Right hindlimb (tissue), 1 donor: Measurements from ENCODE around the gene CYP2W1.
"Not testable (repeated sequence)": the region's sequence is repeated elsewhere in the genome, so short reads cannot be mapped to it uniquely, and the experiment has no call there.

ENCODE experiments used
- DNase-seq: peaks from one replicate; pipeline ENCODE4 v3.0.0-alpha.2; 2018

CYP2W1 gene

GRCh38 chr7:999149-999879 lies 16.3 kb downstream of the CYP2W1 start:
- no peak for DNase-seq

DNA sequence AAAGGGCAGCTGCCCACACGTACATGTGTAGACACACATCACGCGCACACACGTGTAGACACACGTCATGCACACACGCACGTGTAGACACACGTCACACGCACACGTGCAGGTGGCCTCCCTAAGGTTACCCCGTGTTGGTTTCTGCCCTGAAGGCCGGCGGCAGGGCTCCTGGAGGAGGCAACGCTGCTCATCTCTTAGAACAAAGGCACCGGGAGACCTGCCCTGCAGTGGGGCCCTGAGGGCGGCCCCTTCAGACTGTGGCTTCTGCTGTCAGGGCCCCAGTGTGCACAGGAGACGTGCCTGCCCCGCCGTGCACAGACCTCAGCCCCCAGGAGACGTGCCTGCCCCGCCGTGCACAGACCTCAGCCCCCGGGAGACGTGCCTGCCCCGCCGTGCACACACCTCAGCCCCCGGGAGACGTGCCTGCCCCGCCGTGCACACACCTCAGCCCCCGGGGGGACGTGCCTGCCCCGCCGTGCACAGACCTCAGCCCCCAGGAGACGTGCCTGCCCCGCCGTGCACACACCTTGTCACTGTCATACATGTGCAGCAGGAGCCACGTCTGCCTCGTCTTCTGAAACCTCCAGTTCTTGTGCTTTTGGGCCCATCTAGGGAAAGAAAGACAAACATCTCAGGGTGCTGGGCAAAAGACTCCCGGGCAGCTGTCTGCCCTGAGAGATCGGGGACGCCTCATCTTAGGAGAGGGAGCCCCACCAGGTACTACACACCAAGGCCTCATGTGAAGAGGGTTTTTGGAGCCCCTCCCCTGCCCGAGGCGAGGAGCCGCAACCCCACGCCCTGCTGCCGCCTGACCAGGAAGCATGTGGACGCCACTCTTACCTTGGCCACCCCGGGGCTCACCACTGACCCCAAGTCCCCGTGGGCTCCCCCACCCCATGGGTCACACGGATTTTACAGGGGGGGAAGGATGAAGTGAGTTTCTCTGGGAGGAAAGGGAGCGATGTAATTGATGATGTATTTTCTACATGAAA lies 17.3 kb downstream of the CYP2W1 start:
- DNase-seq, result no peak

- DNase-seq, result not testable (repeated sequence)
Measured at GRCh38 chr7:1001069-1001770, 18.2 kb downstream of the CYP2W1 start.

- not testable (repeated sequence) for DNase-seq
Measured at GRCh38 chr7:1002026-1002425, 19.0 kb downstream of the CYP2W1 start.

DNA sequence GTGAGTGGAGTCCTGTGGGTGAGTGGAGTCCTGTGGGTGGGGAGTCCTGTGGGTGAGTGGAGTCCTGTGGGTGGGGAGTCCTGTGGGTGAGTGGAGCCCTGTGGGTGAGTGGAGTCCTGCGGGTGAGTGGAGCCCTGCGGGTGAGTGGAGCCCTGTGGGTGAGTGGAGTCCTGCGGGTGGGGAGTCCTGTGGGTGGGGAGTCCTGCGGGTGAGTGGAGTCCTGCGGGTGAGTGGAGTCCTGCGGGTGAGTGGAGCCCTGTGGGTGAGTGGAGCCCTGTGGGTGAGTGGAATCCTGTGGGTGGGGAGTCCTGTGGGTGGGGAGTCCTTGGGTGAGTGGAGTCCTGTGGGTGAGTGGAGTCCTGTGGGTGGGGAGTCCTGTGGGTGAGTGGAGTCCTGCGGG lies 19.5 kb downstream of the CYP2W1 start:
- not testable (repeated sequence) for DNase-seq

DNA sequence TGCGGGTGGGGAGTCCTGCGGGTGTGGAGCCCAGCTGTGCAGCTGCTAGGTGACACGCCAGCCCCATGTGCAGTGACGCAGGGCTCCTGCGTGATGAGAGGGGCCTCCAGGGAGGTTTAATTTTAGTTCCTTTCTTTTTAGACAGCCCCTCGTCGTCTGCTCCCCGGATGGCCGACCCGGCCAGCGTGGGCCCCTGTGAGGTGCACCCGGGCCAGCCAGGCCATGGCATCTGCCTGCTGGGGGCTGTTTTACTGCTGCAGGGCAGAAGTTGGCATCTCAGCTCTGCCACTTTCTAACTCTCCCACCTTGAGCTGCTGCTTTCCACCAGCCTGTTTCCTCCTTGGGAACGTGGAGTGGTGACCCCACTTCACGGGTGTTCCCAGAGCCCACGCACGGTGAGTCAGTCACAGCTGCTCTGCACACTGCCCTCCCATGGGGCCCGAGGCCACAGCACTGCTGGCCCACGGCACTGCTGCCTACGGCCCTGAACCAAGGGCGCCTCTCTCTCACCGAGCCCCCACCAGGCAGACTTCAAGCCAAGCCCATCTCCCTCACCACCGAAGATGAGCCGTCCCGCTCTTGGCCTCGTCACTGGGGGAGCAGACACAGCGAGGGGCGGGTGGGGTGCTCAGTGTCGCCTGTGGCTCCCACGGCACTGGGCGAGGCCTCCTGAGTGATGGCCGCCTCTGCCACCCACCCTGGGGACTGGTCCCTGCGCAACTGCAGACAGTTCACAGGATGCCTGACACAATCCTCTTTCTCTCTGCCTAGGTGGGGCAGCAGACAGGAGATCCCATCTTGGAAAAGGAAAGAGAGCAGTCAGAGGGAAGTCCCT lies 21.3 kb downstream of the CYP2W1 start:
- DNase-seq, result no peak

GRCh38 chr7:1005303-1005702 lies 22.3 kb downstream of the CYP2W1 start:
- no peak for DNase-seq

GRCh38 chr7:1007901-1008300 lies 24.9 kb downstream of the CYP2W1 start:
- no peak for DNase-seq

GRCh38 chr7:1008733-1009363 lies 25.9 kb downstream of the CYP2W1 start:
- DNase-seq, result no peak

DNA sequence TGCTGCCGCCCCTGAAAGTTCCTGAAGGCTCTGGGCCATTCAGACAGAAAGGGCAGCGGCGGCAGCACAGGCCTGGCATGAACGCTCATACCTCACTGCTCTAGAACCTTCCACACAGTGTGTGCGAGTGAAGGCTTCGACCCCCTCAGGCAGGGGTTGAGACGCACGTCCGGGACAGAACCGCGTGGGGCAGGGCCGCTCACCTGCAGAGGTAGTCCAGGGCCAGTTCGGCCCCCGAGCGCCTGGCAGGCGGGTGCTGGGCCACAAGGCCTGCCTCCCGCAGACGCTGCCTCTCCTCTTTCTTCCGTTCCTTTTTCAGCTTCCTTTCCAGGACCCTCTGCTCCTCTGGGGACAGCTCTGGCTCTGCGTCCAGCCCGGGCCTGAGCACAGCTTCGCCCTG lies 26.8 kb downstream of the CYP2W1 start:
- DNase-seq, result no peak

DNA sequence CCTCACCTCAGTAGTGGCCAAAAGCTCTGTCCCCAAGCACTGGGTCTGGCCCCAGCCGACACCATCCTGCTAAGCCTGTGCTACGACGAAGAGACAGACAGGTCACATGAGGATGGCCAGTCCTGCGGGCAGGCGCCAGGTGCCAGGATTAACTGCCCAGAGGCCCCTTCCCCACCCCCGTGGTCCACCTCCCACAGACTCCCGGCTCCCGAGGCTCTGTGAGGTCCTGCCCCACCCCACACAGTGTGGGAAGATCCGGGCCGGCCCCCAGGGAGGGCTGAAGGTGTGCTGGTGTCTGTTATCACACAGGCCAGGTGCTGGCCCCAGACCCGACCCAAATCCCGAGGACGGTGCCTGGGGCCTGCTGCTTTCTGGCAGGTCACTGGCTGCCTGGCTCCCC lies 27.2 kb downstream of the CYP2W1 start:
- DNase-seq, result no peak

GRCh38 chr7:1011297-1012003 lies 28.5 kb downstream of the CYP2W1 start:
- no peak for DNase-seq

GRCh38 chr7:1012004-1012715 lies 29.2 kb downstream of the CYP2W1 start:
- DNase-seq, result no peak

DNA sequence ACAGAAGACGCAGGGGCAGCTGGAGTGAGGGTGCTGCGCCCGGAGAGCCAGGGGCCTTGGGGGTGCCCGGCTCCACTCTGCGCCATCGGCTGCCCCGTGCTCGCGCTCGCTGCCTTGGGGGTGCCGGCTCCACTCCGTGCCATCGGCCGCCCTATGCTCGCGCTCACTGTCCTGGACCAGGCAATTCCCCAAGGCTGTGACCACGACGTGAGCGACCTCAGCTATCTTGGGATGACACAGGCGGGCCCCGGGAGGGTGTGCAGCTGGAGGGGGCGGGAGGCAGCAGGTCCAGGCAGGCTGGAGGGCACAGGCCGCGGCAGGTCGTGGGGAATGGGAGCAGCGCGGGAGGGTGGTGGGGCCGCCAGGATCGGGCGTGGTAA lies 29.7 kb downstream of the CYP2W1 start:
- DNase-seq, result no peak

DNA sequence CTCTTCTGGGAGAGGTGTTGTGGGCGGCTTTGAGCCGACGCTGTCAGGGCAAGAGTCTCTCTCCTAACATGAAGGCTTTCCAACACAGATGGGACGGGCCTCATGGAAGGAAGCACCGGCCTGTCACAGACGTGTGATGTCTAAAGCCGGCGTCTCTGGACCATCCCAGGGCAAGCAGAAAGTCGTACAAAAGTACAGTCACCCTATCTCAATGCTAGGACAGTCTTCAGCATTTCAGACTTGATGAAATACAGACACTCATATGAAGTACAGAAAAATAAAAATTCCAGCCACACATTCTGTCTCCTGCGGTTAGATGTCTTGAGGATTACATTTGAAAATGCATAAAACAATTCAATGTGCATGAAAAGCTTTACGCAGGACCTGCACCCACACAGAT lies 30.6 kb downstream of the CYP2W1 start:
- DNase-seq, result no peak

DNA sequence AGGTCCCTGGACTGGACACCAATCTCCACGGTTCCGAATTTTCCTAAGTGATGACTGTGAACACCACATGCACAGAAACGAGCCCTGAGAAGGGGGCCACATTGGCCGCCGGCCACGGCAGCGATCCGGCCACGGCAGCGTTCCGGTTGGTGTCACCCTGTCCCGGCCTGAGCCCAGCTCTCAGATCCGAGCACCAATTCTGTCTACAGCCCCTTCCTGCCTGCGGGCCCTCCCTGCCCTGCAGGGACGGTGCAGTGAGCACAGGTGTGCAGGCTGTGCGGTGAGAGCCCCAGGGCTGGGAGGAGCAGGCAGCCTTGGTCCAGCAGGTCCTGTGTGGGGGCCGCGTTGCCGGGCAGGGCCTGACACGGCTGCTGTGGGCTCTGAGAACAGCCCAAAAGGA lies 31.7 kb downstream of the CYP2W1 start:
- no peak for DNase-seq

DNA sequence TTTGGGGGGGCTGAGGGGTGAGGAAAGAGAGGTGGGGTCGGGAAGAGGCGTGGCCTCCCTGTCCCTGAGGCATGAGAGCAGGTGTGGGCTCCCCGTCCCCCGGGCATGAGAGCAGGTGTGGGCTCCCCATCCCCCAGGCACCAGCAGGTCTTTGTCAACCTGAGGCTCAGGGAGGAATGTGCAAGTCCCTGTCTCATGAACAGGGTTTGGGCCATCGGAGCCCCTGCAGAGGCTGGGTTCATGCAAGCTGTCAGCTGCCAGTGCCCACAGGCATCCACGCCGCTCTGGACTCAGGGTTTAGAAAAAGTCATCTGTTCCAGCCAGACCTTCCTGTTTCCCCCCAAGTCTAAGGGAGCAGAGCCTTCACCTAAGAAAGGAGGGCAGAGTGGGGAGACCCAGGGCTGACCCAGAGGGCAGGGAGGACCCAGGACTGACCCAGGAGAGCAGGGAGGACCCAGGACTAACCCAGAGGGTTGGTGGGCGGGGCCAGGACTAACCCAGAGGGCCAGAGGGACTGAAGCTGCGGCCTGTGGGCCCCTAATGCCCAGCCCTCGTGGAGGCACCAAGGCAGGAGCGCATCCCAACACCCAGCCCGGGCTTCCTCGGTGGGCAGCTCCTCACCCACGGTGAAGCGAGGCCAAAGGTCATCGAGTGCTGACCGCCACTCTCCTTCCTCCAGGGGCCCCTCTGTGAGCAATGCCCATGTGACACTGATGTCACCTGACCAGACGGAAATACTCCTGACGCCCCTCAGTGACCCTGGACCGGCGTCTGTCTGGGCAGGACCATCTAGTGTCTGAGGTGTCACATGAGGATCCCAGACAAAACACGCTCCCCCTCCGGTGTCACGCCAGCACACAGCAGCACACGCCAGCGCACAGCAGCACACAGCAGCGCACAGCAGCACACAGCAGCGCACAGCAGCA lies 32.5 kb downstream of the CYP2W1 start:
- no peak for DNase-seq

DNA sequence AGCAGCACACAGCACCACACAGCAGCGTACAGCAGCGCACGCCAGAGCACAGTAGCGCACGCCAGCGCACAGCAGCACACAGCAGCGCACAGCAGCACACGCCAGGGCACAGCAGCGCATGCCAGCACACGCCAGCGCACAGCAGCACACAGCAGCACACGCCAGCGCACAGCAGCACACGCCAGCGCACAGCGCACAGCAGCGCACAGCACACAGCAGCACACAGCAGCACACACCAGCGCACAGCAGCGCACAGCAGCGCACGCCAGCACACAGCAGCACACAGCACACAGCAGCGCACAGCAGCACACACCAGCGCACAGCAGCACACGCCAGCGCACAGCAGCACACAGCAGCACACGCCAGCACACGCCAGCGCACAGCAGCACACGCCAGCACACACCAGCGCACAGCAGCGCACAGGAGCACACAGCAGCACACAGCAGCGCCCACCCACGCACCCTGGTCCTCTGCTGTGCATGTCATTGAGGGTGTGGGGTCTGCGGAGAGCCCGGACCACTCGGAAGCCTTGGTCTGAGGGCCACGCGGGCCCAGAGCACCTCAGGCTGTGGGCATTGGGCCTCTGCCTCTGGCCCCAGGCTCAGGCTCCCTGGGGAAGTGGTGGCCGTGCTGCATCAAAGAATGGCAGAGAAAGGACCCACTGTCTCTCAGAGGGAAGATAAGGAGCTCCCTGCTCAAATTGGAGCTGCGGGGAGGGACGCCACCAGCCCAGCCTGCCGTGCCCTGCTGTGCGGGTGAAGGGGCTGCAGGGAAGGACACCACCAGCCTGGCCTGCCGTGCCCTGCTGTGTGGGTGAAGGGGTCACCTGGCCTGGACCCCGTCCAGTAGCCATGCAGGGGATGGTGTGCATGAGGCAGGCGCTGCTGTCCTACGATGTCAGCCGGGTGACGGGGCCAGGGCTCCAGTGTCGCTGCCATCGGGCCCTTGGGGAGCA lies 33.9 kb downstream of the CYP2W1 start:
- DNase-seq, result no peak
